Measurements from ENCODE around the gene B4GALNT4. TPM values are rescaled to one million over a fixed set of nuclear protein-coding genes. Genes with fewer than 3 reads are reported as not detected.

B4GALNT4 gene
- total RNA-seq, 1 donor from 2014 or later = 294 TPM

GRCh38 chr11:415640-416041 lies 46.3 kb downstream of the B4GALNT4 start:
- DNase-seq (ENCODE audit: low spot score, unreplicated experiment) = no peak
- Mint-ChIP-seq H3K27me3 (peaks cover 8% of the 10 kb centered on the region), H3K36me3 (ENCODE audit: insufficient read depth) (no peaks in the 10 kb centered on the region), H3K27ac (no peak overlapping the region), H3K4me1 (ENCODE audit: low read depth) (peaks cover 7% of the 10 kb centered on the region), H3K4me3 (ENCODE audit: low read depth) (peak overlapping the region; percentile 77), H3K9me3 (ENCODE audit: low read depth) (no peaks in the 10 kb centered on the region)
- TF ChIP-seq CTCF (IDR thresholded peaks at IDR 0.05; ENCODE audit: unreplicated experiment) = no peak

- H3K27me3 Mint-ChIP-seq = peaks cover 8% of the 10 kb centered on the region
- peaks cover 7% of the 10 kb centered on the region for H3K4me1 Mint-ChIP-seq (ENCODE audit: low read depth)
- no peaks in the 10 kb centered on the region for H3K9me3 Mint-ChIP-seq (ENCODE audit: low read depth)
- H3K36me3 Mint-ChIP-seq (ENCODE audit: insufficient read depth) = no peaks in the 10 kb centered on the region
- no peak for DNase-seq (ENCODE audit: low spot score, unreplicated experiment)
- no peak overlapping the region for H3K27ac Mint-ChIP-seq
- no peak for TF ChIP-seq CTCF (IDR thresholded peaks at IDR 0.05; ENCODE audit: unreplicated experiment)
- H3K4me3 Mint-ChIP-seq (ENCODE audit: low read depth) = peak overlapping the region; percentile 77
Measured at GRCh38 chr11:416051-416756, 46.9 kb downstream of the B4GALNT4 start.

- H3K9me3 Mint-ChIP-seq (ENCODE audit: low read depth) = no peaks in the 10 kb centered on the region
- H3K36me3 Mint-ChIP-seq (ENCODE audit: insufficient read depth) = no peaks in the 10 kb centered on the region
- H3K4me3 Mint-ChIP-seq (ENCODE audit: low read depth) = peak overlapping the region; percentile 77
- peak; percentile 68 for DNase-seq (ENCODE audit: low spot score, unreplicated experiment)
- H3K27ac Mint-ChIP-seq = no peak overlapping the region
- TF ChIP-seq CTCF (IDR thresholded peaks at IDR 0.05; ENCODE audit: unreplicated experiment) = no peak
- peaks cover 7% of the 10 kb centered on the region for H3K4me1 Mint-ChIP-seq (ENCODE audit: low read depth)
- H3K27me3 Mint-ChIP-seq = peaks cover 9% of the 10 kb centered on the region
Measured at GRCh38 chr11:416757-417621, 47.7 kb downstream of the B4GALNT4 start.

- no peak for TF ChIP-seq CTCF (IDR thresholded peaks at IDR 0.05; ENCODE audit: unreplicated experiment)
- no peak for DNase-seq (ENCODE audit: low spot score, unreplicated experiment)
- Mint-ChIP-seq H3K4me3 (ENCODE audit: low read depth) (peak overlapping the region; percentile 69), H3K27me3 (peaks cover 14% of the 10 kb centered on the region), H3K36me3 (ENCODE audit: insufficient read depth) (no peaks in the 10 kb centered on the region), H3K4me1 (ENCODE audit: low read depth) (peaks cover 7% of the 10 kb centered on the region), H3K9me3 (ENCODE audit: low read depth) (no peaks in the 10 kb centered on the region), H3K27ac (peak overlapping the region; percentile 86)
Measured at GRCh38 chr11:417652-418342, 48.5 kb downstream of the B4GALNT4 start.

All from progenitor cell of endocrine pancreas (in vitro differentiated cells).